H1 (cell line): ENCODE data around the gene GALNT9. TPM values are rescaled to one million over a fixed set of nuclear protein-coding genes. Genes with fewer than 3 reads are reported as not detected.

ENCODE experiments used
- CTCF ChIA-PET: fragments of 300-600 bp; sonication (Branson Sonifier 250); formaldehyde crosslinking; loops from one replicate; lab custom pipeline; 2021; ENCODE audit not compliant: partially characterized antibody; lab: Charles Lee
- POLR2A ChIA-PET: fragments of 300-600 bp; sonication (Branson Sonifier 250); formaldehyde crosslinking; loops from one replicate; lab custom pipeline; 2021; ENCODE audit warnings: inconsistent platforms; ENCODE audit not compliant: partially characterized antibody; lab: Charles Lee
- DNase-seq, 2 experiments: peaks; one replicate each; pipeline versions ENCODE4 v3.0.0 to v3.0.0-alpha.2; 2010 to 2022; ENCODE audit warnings: low spot score in 2 of 2, low read depth in 1 of 2, mixed read lengths in 1 of 2
- FAIRE-seq: peaks from 2 replicates; lab custom pipeline; 2011; peaks lifted over from hg19 to GRCh38; lab: Jason Lieb, UNC
- H2AFZ ChIP-seq: 2 replicates; pipeline ENCODE4 v1.8.1; 2012; ENCODE audit warnings: low read length, inconsistent platforms
- H2AK5ac ChIP-seq: 2 replicates; pipeline ENCODE4 v1.6.1; 2013; ENCODE audit warnings: low read depth, low read length
- H2BK120ac ChIP-seq: replicated peaks from 2 replicates; pipeline ENCODE3; 2013; ENCODE audit warnings: low read depth, low read length, inconsistent platforms
- H2BK12ac ChIP-seq: 2 replicates; pipeline ENCODE4 v1.6.1; 2013; ENCODE audit warnings: low read depth, low read length
- H2BK15ac ChIP-seq: 2 replicates; pipeline ENCODE4 v1.6.1; 2013; ENCODE audit warnings: low read length
- H2BK20ac ChIP-seq: 2 replicates; pipeline ENCODE4 v1.6.1; 2013; ENCODE audit warnings: low read length
- H2BK5ac ChIP-seq: 2 replicates; pipeline ENCODE4 v1.6.1; 2013; ENCODE audit warnings: low read depth, low read length
- H3K14ac ChIP-seq: 2 replicates; pipeline ENCODE4 v1.6.1; 2013; ENCODE audit warnings: inconsistent platforms; ENCODE audit not compliant: insufficient read length
- H3K18ac ChIP-seq: 2 replicates; pipeline ENCODE4 v1.6.1; 2013; ENCODE audit warnings: low read length; ENCODE audit errors: extremely low read depth
- H3K23ac ChIP-seq: 2 replicates; pipeline ENCODE4 v1.6.1; 2013; ENCODE audit warnings: inconsistent platforms; ENCODE audit not compliant: insufficient read length
- H3K23me2 ChIP-seq: 2 replicates; pipeline ENCODE4 v1.6.1; 2013; ENCODE audit warnings: low read depth, low read length
- H3K27ac ChIP-seq: 2 replicates; pipeline ENCODE4 v1.6.1; 2011; ENCODE audit warnings: low read depth, low read length, inconsistent platforms
- H3K27me3 ChIP-seq, 4 experiments: replicated peaks in 1 of 4; 1 replicate in 1 of 4; 2 replicates in 3 of 4; pipeline versions ENCODE4 v1.6.1 to v1.8.1; 2011 to 2013; ENCODE audit warnings: low read length in 3 of 4, mild to moderate bottlenecking in 3 of 4, inconsistent platforms in 2 of 4, mixed read lengths in 2 of 4, moderate library complexity in 1 of 4; ENCODE audit not compliant: control insufficient read depth in 3 of 4, insufficient read depth in 3 of 4; ENCODE audit errors: extremely low read depth in 1 of 4
- H3K36me3 ChIP-seq, 4 experiments: 2 replicates each; pipeline versions ENCODE4 v1.6.1 to v1.8.1; 2011 to 2013; ENCODE audit warnings: mild to moderate bottlenecking in 4 of 4, low read length in 3 of 4, moderate library complexity in 2 of 4, control low read depth in 1 of 4, inconsistent platforms in 1 of 4; ENCODE audit not compliant: insufficient read depth in 4 of 4, control insufficient read depth in 2 of 4
- H3K4ac ChIP-seq: replicated peaks from 2 replicates; pipeline ENCODE3; 2013; ENCODE audit warnings: low read length, low read depth, mixed read lengths, inconsistent platforms; ENCODE audit not compliant: insufficient read length
- H3K4me1 ChIP-seq, 4 experiments: replicated peaks in 1 of 4; 1 replicate in 1 of 4; 2 replicates in 3 of 4; pipeline versions ENCODE4 v1.6.1 to v1.8.1; 2011 to 2013; ENCODE audit warnings: low read length in 3 of 4, inconsistent platforms in 2 of 4, mixed read lengths in 1 of 4; ENCODE audit not compliant: insufficient read depth in 4 of 4, control insufficient read depth in 3 of 4
- H3K4me2 ChIP-seq, 2 experiments: 2 replicates each; pipeline versions ENCODE4 v1.6.1 to v1.8.1; 2011 to 2013; ENCODE audit warnings: low read depth in 2 of 2, low read length in 2 of 2, control low read depth in 1 of 2, inconsistent platforms in 1 of 2, mild to moderate bottlenecking in 1 of 2; ENCODE audit not compliant: insufficient read depth in 1 of 2
- H3K4me3 ChIP-seq, 4 experiments: fragments of 200-600, 300-600 bp in 1 of 4; sonication (generic), shearing (Covaris generic), sonication (Bioruptor Twin) in 1 of 4; 2 replicates each; pipeline versions ENCODE4 v1.5.1 to v1.8.1; 2011 to 2016; ENCODE audit warnings: low read length in 4 of 4, low read depth in 3 of 4, control low read depth in 2 of 4, inconsistent platforms in 2 of 4, mild to moderate bottlenecking in 2 of 4, mixed read lengths in 1 of 4, moderate library complexity in 1 of 4; ENCODE audit not compliant: insufficient read depth in 2 of 4; ENCODE audit errors: extremely low read depth in 1 of 4
- H3K56ac ChIP-seq: replicated peaks from 2 replicates; pipeline ENCODE3; 2013; ENCODE audit warnings: low read depth, mild to moderate bottlenecking, mixed read lengths, low read length, inconsistent platforms; ENCODE audit not compliant: insufficient read length
- H3K79me1 ChIP-seq: 2 replicates; pipeline ENCODE4 v1.6.1; 2013; ENCODE audit warnings: low read depth, low read length, control low read depth
- H3K79me2 ChIP-seq, 2 experiments: 2 replicates each; pipeline versions ENCODE4 v1.6.1 to v1.8.1; 2012 to 2013; ENCODE audit warnings: low read length in 2 of 2, mild to moderate bottlenecking in 2 of 2, inconsistent platforms in 1 of 2; ENCODE audit not compliant: insufficient read depth in 2 of 2, control insufficient read depth in 1 of 2
- H3K9ac ChIP-seq, 4 experiments: replicated peaks in 1 of 4; 1 replicate in 1 of 4; 2 replicates in 3 of 4; pipeline versions ENCODE4 v1.6.1 to v1.8.1; 2011 to 2013; ENCODE audit warnings: low read depth in 3 of 4, low read length in 3 of 4, control low read depth in 2 of 4, mild to moderate bottlenecking in 2 of 4, moderate library complexity in 2 of 4, inconsistent platforms in 1 of 4; ENCODE audit errors: extremely low read depth in 1 of 4
- H3K9me3 ChIP-seq, 2 experiments: 2 replicates each; pipeline versions ENCODE4 v1.6.1 to v1.8.1; 2012 to 2013; ENCODE audit warnings: mild to moderate bottlenecking in 2 of 2, moderate library complexity in 2 of 2, control low read depth in 1 of 2, inconsistent platforms in 1 of 2, low read depth in 1 of 2, low read length in 1 of 2, mixed read lengths in 1 of 2; ENCODE audit not compliant: insufficient read depth in 2 of 2
- H4K20me1 ChIP-seq, 2 experiments: replicated peaks in 1 of 2; 2 replicates each; pipeline versions ENCODE3 to v1.8.1; 2011 to 2013; ENCODE audit warnings: inconsistent platforms in 2 of 2, low read length in 2 of 2, mild to moderate bottlenecking in 1 of 2; ENCODE audit not compliant: insufficient read depth in 2 of 2, control insufficient read depth in 1 of 2
- H4K5ac ChIP-seq: 2 replicates; pipeline ENCODE4 v1.6.1; 2013; ENCODE audit warnings: low read length, low read depth, mixed read lengths, inconsistent platforms; ENCODE audit not compliant: insufficient read length
- H4K8ac ChIP-seq: 2 replicates; pipeline ENCODE4 v1.8.0; 2013; ENCODE audit warnings: mild to moderate bottlenecking, moderate library complexity, low read length, inconsistent platforms; ENCODE audit not compliant: insufficient read depth; ENCODE audit errors: extremely low read depth
- H4K91ac ChIP-seq: replicated peaks from 2 replicates; pipeline ENCODE3; 2013; ENCODE audit warnings: low read length, mixed read lengths, inconsistent platforms; ENCODE audit not compliant: insufficient read length
- RXRA ChIP-seq: IDR thresholded peaks from 2 replicates; pipeline ENCODE4 v1.6.1; 2011; ENCODE audit warnings: low read depth, mild to moderate bottlenecking, low read length, moderate library complexity; ENCODE audit not compliant: insufficient read depth
- TCF12 ChIP-seq: IDR thresholded peaks from 2 replicates; pipeline ENCODE4 v1.6.1; 2011; ENCODE audit warnings: low read depth, mild to moderate bottlenecking, low read length
- WGBS, 2 experiments: shearing (Covaris generic) in 1 of 2; methylation state at CpG; one replicate each; pipeline versions ENCODE4 v1.1.6 to v1.1.7; 2013 to 2015; ENCODE audit warnings: low lambda C conversion rate in 2 of 2, mixed read lengths in 2 of 2, inconsistent platforms in 1 of 2, low coverage in 1 of 2, missing lambda C conversion rate in 1 of 2; ENCODE audit not compliant: insufficient replicate concordance in 2 of 2, insufficient coverage in 1 of 2, insufficient read length in 1 of 2; ENCODE audit errors: extremely low coverage in 1 of 2, missing lambda C conversion rate in 1 of 2; 5-methylcytosine and 5-hydroxymethylcytosine counted together
- polyA plus RNA-seq, 7 experiments: library from polyadenylated mRNA; depleted of rRNA in 3 of 7; stranded (reverse) in 5 of 7; unstranded in 2 of 7; fragments of >200 nt in 5 of 7; fragments of 200-250 nt in 2 of 7; gene quantifications; 1 replicate in 5 of 7; 2 replicates in 1 of 7; 4 replicates in 1 of 7; pipeline versions ENCODE4 v1.2.1 to v1.2.3, GENCODE V29; 2011 to 2013; ENCODE audit warnings: missing spikeins in 2 of 7, mixed read lengths in 2 of 7
- total RNA-seq: library from RNA; stranded (reverse); fragmentation: NEBNext Ultra II Directional; extraction: Animal tissue kit (Norgen Biotek cat#: 25700); gene quantifications from 2 replicates; pipeline ENCODE4 v1.2.1, GENCODE V29; 2021

GALNT9 gene
- total and polyA plus RNA-seq, 2 of the 8 experiments (the other 6 are each of a cell fraction or from before 2014, with no cell fraction given) = 2.0 to 3.6 TPM

DNA sequence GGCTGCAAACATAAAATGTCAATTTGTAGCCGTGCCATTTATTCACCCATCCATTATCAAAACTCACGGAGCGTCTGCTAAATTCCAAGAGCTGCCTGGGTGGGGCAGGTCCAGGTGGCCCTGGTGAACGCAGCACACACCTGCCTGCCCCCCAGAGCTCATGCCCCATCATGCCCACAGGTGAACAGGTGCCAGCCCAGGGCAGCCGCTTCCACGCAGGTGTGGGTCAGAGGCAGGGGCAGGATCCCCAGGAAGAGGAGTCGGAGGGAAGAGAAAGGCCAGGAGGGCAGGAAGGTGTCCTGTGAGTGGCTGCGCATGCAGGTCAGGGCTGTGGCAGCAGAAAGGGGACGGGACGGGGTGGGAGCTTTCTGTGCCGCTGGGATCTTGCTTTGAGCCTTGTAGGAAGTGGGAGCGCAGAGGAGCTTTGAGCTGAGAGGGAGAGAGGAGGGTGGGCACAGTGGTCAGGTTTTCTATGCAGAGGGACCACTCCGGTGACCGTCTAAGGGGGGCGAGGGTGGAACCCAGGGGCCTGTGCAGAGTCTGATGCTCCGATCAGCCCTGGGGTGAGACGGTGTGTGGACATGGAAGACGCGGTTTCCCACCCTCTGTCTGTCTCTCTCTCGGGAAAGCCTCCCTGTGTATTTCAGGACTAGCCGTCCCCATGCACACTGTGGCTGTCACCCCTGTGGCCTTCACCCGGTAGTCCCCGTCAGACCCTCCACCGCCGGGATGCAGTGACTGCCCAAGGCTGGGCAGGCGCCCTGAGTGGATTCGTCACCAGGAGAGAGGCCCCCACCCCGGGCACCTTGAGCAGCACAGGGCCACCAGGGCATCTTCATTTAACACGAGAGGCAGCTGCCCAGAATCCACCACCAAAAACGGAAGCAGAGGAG lies 26.7 kb downstream of the GALNT9 start:
- WGBS, 2 experiments = 82% methylated on average over 30 of the region's 30 CpGs; no CpG with 5 or more reads in 1 of the 2 experiments
- Histone ChIP-seq H3K14ac (no peak overlapping the region), H3K4me2 (no peak overlapping the region), H4K5ac (no peak overlapping the region), H3K79me2 (no peaks in the 10 kb centered on the region), H3K79me1 (no peaks in the 10 kb centered on the region), H4K20me1 (no peaks in the 10 kb centered on the region), H3K23me2 (peaks cover 11% of the 10 kb centered on the region; the same call in 1 of the 2 replicates), H3K23ac (no peak overlapping the region), H3K9ac (no peak overlapping the region), H2BK120ac (no peak overlapping the region), H2BK12ac (no peak overlapping the region), H3K27me3 (peaks cover 1 to 8% (median 4%) of the 10 kb centered on the region in 4 experiments; a peak in 4 of 7 replicates), H2BK15ac (no peak overlapping the region), H2BK20ac (no peak overlapping the region), H3K4me1 (no peaks in the 10 kb centered on the region; a peak in 1 of 7 replicates), H3K4me3 (no peak overlapping the region), H2BK5ac (no peak overlapping the region), H4K91ac (no peak overlapping the region), H4K8ac (no peak overlapping the region), H3K36me3 (no peaks in the 10 kb centered on the region), H3K56ac (no peak overlapping the region), H3K27ac (no peak overlapping the region), H2AK5ac (no peak overlapping the region), H3K18ac (no peak overlapping the region), H2AFZ (no peak overlapping the region), H3K4ac (no peak overlapping the region), H3K9me3 (peaks cover 3 to 5% of the 10 kb centered on the region in 2 experiments; a peak in 1 of 4 replicates)
- POLR2A ChIA-PET = no interaction called here
- CTCF ChIA-PET = interaction anchor here (1.0 kb wide), 1 partner anchor 54 kb away, joined by 3 read pairs; no protein-coding TSS in a partner anchor
- FAIRE-seq (no peak), DNase-seq (no peak)
- TF ChIP-seq TCF12 (no peak), RXRA (no peak)
